BE2C (cell line): ENCODE results near the gene IRF1.

ENCODE experiments used
- DNase-seq: peaks from one replicate; pipeline ENCODE4 v3.0.0-alpha.2; 2020
- H3K27me3 ChIP-seq: fragments of 250-450 bp; sonication (Bioruptor Pico); 2 replicates; pipeline ENCODE4 v1.5.1; 2020; ENCODE audit warnings: mild to moderate bottlenecking
- H3K36me3 ChIP-seq: fragments of 250-450 bp; sonication (Bioruptor Pico); 2 replicates; pipeline ENCODE4 v1.5.1; 2020; ENCODE audit warnings: mild to moderate bottlenecking
- H3K4me1 ChIP-seq: fragments of 250-450 bp; sonication (Bioruptor Pico); 2 replicates; pipeline ENCODE4 v1.5.1; 2020
- H3K4me3 ChIP-seq: 2 replicates; pipeline ENCODE4 v1.5.1; 2011; ENCODE audit warnings: low read depth, low read length
- H3K9me3 ChIP-seq: fragments of 250-450 bp; sonication (Bioruptor Pico); 2 replicates; pipeline ENCODE4 v1.5.1; 2020
- CTCF ChIP-seq: IDR thresholded peaks from 2 replicates; pipeline ENCODE4 v1.5.1; 2012; ENCODE audit warnings: mild to moderate bottlenecking, low read depth, low read length

IRF1 gene

GRCh38 chr5:132436936-132437335 lies 53.6 kb downstream of the IRF1 start:
- no peaks in the 10 kb centered on the region for H3K4me1 ChIP-seq
- DNase-seq = no peak
- H3K4me3 ChIP-seq = no peak overlapping the region
- TF ChIP-seq CTCF = no peak
- H3K27me3 ChIP-seq = no peaks in the 10 kb centered on the region
- H3K9me3 ChIP-seq = no peaks in the 10 kb centered on the region
- H3K36me3 ChIP-seq = no peaks in the 10 kb centered on the region

GRCh38 chr5:132435886-132436285 lies 54.7 kb downstream of the IRF1 start:
- H3K36me3 ChIP-seq = no peaks in the 10 kb centered on the region
- DNase-seq = no peak

GRCh38 chr5:132435447-132435846 lies 55.1 kb downstream of the IRF1 start:
- no peak for TF ChIP-seq CTCF
- no peak overlapping the region for H3K4me3 ChIP-seq
- H3K9me3 ChIP-seq = no peaks in the 10 kb centered on the region
- DNase-seq = no peak
- no peaks in the 10 kb centered on the region for H3K4me1 ChIP-seq
- H3K36me3 ChIP-seq = no peaks in the 10 kb centered on the region
- no peaks in the 10 kb centered on the region for H3K27me3 ChIP-seq

More at GRCh38 chr5:132435886-132436285, 54.7 kb downstream of the IRF1 start:
- no peak for TF ChIP-seq CTCF
- no peaks in the 10 kb centered on the region for H3K4me1 ChIP-seq
- no peaks in the 10 kb centered on the region for H3K27me3 ChIP-seq
- H3K9me3 ChIP-seq = no peaks in the 10 kb centered on the region
- no peak overlapping the region for H3K4me3 ChIP-seq

- H3K27me3 ChIP-seq = no peaks in the 10 kb centered on the region
- no peak for DNase-seq
Observed at GRCh38 chr5:132434416-132435286, 55.9 kb downstream of the IRF1 start.

GRCh38 chr5:132433141-132433540 lies 57.4 kb downstream of the IRF1 start:
- Histone ChIP-seq H3K4me3 (no peak overlapping the region), H3K9me3 (no peaks in the 10 kb centered on the region), H3K27me3 (no peaks in the 10 kb centered on the region), H3K36me3 (no peaks in the 10 kb centered on the region), H3K4me1 (peaks cover 7% of the 10 kb centered on the region)
- no peak for DNase-seq
- no peak for TF ChIP-seq CTCF

More at GRCh38 chr5:132434416-132435286, 55.9 kb downstream of the IRF1 start:
- no peaks in the 10 kb centered on the region for H3K9me3 ChIP-seq
- no peak for TF ChIP-seq CTCF
- no peaks in the 10 kb centered on the region for H3K36me3 ChIP-seq
- no peak overlapping the region for H3K4me3 ChIP-seq
- peaks cover 2% of the 10 kb centered on the region for H3K4me1 ChIP-seq

- Histone ChIP-seq H3K9me3 (no peaks in the 10 kb centered on the region), H3K4me3 (no peak overlapping the region), H3K4me1 (peaks cover 14% of the 10 kb centered on the region), H3K27me3 (no peaks in the 10 kb centered on the region), H3K36me3 (no peaks in the 10 kb centered on the region)
- no peak for DNase-seq
- TF ChIP-seq CTCF = no peak
Observed at GRCh38 chr5:132431632-132432031, 58.9 kb downstream of the IRF1 start.
